Stomach (tissue), 9 donors: ENCODE results near the gene UBE2D4. TPM values are rescaled to one million over a fixed set of nuclear protein-coding genes. Genes with fewer than 3 reads are reported as not detected.

Experiments used
- DNase-seq, 2 donors: peaks; one replicate each; pipeline versions ENCODE4 v3.0.0 to v3.0.0-alpha.2; 2013 to 2019
- H3K27ac ChIP-seq, 5 donors: fragments of 200-600 bp in 4 of 5; sonication (generic) in 4 of 5; one replicate each; pipeline ENCODE4 v1.5.1; 2013 to 2019; ENCODE audit warnings: mild to moderate bottlenecking in 1 of 5, moderate library complexity in 1 of 5
- H3K27me3 ChIP-seq, 3 donors: fragments of 200-600 bp; sonication (generic); one replicate each; pipeline ENCODE4 v1.5.1; 2017 to 2019; ENCODE audit warnings: mixed run types in 1 of 3
- H3K36me3 ChIP-seq, 4 donors: fragments of 200-600 bp; sonication (generic); 1 replicate in 3 of 4; 2 replicates in 1 of 4; pipeline ENCODE4 v1.5.1; 2016 to 2019
- H3K4me1 ChIP-seq, 4 donors: fragments of 200-600 bp; sonication (generic); one replicate each; pipeline ENCODE4 v1.5.1; 2016 to 2019
- H3K4me3 ChIP-seq, 4 donors: fragments of 200-600 bp; sonication (generic) in 3 of 4; one replicate each; pipeline ENCODE4 v1.5.1; 2016 to 2019; ENCODE audit warnings: mild to moderate bottlenecking in 1 of 4
- H3K9me3 ChIP-seq, 4 donors: fragments of 200-600 bp; sonication (generic); one replicate each; pipeline ENCODE4 v1.5.1; 2016 to 2019
- EP300 ChIP-seq: sonication (generic); formaldehyde crosslinking; IDR thresholded peaks from one replicate; pipeline ENCODE4 v1.6.1; 2017; ENCODE audit warnings: antibody characterized with exemption
- POLR2A ChIP-seq, 4 donors: fragments of 450-650 bp; IDR thresholded peaks; one replicate each; pipeline ENCODE4 v1.6.1; 2016; ENCODE audit warnings: antibody characterized with exemption in 4 of 4, control low read depth in 2 of 4, mild to moderate bottlenecking in 1 of 4, moderate library complexity in 1 of 4
- POLR2AphosphoS5 ChIP-seq, 3 donors: sonication (generic); formaldehyde crosslinking; IDR thresholded peaks; one replicate each; pipeline ENCODE4 v1.6.1; 2016; ENCODE audit warnings: antibody characterized with exemption in 3 of 3
- WGBS, 5 donors: extraction: QIAGEN DNeasy Blood & Tissue Kit in 3 of 5; methylation state at CpG; one replicate each; pipeline versions ENCODE4 v1.1.5 to v1.1.7; 2013 to 2018; 5-methylcytosine and 5-hydroxymethylcytosine counted together
- intact Hi-C: fragments of 100-400 bp; cut with DNase I; formaldehyde crosslinking; loops from one replicate; pipeline ENCODE4 v1.15.1; 2023; ENCODE audit warnings: low total_unique reads
- polyA plus RNA-seq, 3 donors: library from polyadenylated mRNA; stranded (reverse); fragments of 200-250 nt; gene quantifications; one replicate each; pipeline ENCODE4 v1.2.3, GENCODE V29; 2013
- total RNA-seq, 5 donors: library from RNA; depleted of rRNA; stranded (reverse); fragments of >200 nt; gene quantifications; one replicate each; pipeline versions ENCODE4 v1.1.0 to v1.2.3, GENCODE V29; 2014 to 2016
- TF ChIP-seq, protein P1 (sequence below), 7 experiments: fragments of 450-650 bp in 4 of 7; fragments of 200-600 bp in 3 of 7; sonication (generic) in 3 of 7; IDR thresholded peaks; one replicate each; pipeline ENCODE4 v1.5.1; 2016 to 2019; ENCODE audit warnings: antibody characterized with exemption in 7 of 7, control low read depth in 2 of 7, mild to moderate bottlenecking in 1 of 7
- donor health status: healthy with polysubstance abuse.
- donor health status: Bipolar disorder and iron deficiency.
- donor health status: healthy.

The UBE2D4 gene
- total and polyA plus RNA-seq, 8 donors: 0.58 to 51.8 (median 10.9) TPM; not detected in 1

DNA sequence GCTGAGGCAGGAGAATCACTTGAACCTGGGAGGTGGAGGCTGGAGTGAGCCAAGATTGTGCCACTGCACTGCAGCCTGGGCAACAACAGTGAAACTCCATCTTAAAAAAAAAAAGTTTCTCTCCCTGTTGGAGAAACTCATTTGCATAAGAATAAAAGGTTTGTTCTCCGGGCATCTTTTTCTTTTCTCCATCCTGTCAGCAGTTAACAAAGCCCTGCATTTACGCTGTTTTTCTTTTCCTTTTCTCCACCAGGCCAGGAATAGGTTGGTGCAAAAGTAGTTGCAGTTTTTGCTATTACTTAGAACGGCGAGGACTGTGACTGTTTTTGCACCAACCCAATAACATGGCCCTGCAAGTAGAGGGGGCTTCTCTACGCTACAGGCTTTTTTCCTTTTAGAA, 10.3 kb upstream of the UBE2D4 start:
- intact Hi-C loops: no loop called here
- TF ChIP-seq POLR2A (IDR thresholded peaks at IDR 0.05) (no peak), POLR2AphosphoS5 (IDR thresholded peaks at IDR 0.05) (no peak)
- WGBS, 5 donors: 92 to 98% (median 97%) methylated on average over 5 of the region's 5 CpGs

DNA sequence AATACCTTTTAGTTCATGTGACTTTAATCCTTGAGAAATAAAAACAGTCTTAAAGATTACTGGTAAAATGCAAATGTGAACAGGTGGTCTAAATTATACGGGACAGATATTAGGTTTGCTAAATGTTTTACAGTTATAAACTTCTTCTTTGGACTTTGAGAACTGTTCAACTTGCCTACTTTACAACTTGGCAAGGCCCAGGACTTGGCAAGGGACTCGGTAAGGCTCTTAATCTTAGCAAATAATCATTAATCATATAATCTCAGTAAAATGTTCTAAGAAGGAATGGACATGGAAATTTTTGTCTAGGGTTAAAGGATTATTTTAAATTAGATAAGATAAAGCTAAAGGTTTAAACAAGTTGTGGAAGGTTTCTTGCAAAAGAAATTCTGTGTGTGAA, 4.8 kb upstream of the UBE2D4 start:
- H3K27ac ChIP-seq: no peak overlapping the region
- intact Hi-C loops: no loop called here
- 16 to 35% (median 22%) methylated on average over 2 of the region's 2 CpGs for WGBS, 5 donors

More for the DNA sequence above, 10.3 kb upstream of the UBE2D4 start:
- Histone ChIP-seq H3K4me3 (no peak overlapping the region), H3K36me3 (peaks cover 0 to 7% (median 2%) of the 10 kb centered on the region in 4 donors), H3K27me3 (no peaks in the 10 kb centered on the region), H3K27ac (no peak overlapping the region), H3K4me1 (peaks cover 0 to 1% (median 0%) of the 10 kb centered on the region in 4 donors), H3K9me3 (no peaks in the 10 kb centered on the region)
- no peak for DNase-seq

DNA sequence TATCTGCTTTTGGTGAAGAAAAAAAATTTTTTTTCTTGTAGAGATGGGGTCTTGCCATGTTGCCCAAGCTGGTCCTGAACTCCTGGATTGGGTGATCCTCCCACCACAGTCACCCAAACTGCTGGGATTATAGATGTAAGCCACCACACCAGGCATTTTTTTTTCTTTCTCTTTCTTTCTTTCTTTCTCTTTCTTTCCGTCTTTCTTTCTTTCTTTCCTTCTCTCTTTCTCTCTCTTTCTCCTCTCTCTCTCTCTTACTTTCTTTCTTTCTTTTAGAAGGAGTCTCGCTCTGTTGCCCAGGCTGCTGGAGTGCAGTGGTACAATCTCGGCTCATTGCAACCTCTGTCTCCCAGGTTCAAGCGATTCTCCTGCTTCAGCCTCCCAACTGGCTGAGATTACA, 3.5 kb upstream of the UBE2D4 start:
- peaks cover 0 to 7% (median 2%) of the 10 kb centered on the region in 4 donors for H3K36me3 ChIP-seq
- H3K27ac ChIP-seq: no peak overlapping the region
- intact Hi-C loops: no loop called here
- no peaks in the 10 kb centered on the region for H3K9me3 ChIP-seq
- TF ChIP-seq, protein P1, sequence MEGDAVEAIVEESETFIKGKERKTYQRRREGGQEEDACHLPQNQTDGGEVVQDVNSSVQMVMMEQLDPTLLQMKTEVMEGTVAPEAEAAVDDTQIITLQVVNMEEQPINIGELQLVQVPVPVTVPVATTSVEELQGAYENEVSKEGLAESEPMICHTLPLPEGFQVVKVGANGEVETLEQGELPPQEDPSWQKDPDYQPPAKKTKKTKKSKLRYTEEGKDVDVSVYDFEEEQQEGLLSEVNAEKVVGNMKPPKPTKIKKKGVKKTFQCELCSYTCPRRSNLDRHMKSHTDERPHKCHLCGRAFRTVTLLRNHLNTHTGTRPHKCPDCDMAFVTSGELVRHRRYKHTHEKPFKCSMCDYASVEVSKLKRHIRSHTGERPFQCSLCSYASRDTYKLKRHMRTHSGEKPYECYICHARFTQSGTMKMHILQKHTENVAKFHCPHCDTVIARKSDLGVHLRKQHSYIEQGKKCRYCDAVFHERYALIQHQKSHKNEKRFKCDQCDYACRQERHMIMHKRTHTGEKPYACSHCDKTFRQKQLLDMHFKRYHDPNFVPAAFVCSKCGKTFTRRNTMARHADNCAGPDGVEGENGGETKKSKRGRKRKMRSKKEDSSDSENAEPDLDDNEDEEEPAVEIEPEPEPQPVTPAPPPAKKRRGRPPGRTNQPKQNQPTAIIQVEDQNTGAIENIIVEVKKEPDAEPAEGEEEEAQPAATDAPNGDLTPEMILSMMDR (IDR thresholded peaks at IDR 0.05): no peak
- TF ChIP-seq EP300 (no peak), POLR2A (IDR thresholded peaks at IDR 0.05) (no peak), POLR2AphosphoS5 (IDR thresholded peaks at IDR 0.05) (no peak)
- 93 to 97% (median 96%) methylated on average over 4 of the region's 4 CpGs for WGBS, 5 donors
- H3K4me3 ChIP-seq: no peak overlapping the region
- DNase-seq: no peak
- H3K27me3 ChIP-seq: no peaks in the 10 kb centered on the region
- H3K4me1 ChIP-seq: peaks cover 10 to 28% (median 21%) of the 10 kb centered on the region in 4 donors

More for the DNA sequence above, 4.8 kb upstream of the UBE2D4 start:
- peak in 1 of 2 donors; percentile 73 for DNase-seq
- no peak for TF ChIP-seq EP300
- TF ChIP-seq POLR2AphosphoS5 (IDR thresholded peaks at IDR 0.05): no peak
- TF ChIP-seq POLR2A (IDR thresholded peaks at IDR 0.05): no peak
- TF ChIP-seq, protein P1 (IDR thresholded peaks at IDR 0.05): no peak
- H3K4me3 ChIP-seq: no peak overlapping the region
- H3K27me3 ChIP-seq: no peaks in the 10 kb centered on the region
- no peaks in the 10 kb centered on the region for H3K9me3 ChIP-seq
- H3K36me3 ChIP-seq: peaks cover 0 to 7% (median 2%) of the 10 kb centered on the region in 4 donors
- H3K4me1 ChIP-seq: peaks cover 8 to 19% (median 11%) of the 10 kb centered on the region in 4 donors

DNA sequence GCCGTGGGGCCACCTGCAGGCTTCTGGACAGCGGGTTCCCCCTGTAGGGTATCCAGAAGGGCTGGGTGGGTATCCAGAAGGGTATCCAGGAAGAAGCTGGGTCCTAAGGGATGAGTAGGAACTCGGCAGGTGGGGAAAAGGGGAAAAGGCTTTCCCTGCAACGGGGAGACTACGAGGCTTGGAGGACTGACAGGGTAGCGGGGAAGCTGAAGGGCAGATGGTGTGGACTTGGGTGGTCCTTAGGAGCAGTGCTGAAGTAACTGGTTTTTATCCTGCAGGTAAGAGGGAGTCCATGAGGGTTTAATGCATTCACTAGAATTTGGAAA, 525 bp downstream of the UBE2D4 start:
- 1 to 3% (median 2%) methylated on average over 6 of the region's 6 CpGs for WGBS, 5 donors
- intact Hi-C loops: no loop called here
- Histone ChIP-seq H3K9me3 (no peaks in the 10 kb centered on the region), H3K27ac (peak overlapping the region; percentile 92 to 98 (median 95)), H3K27me3 (no peaks in the 10 kb centered on the region), H3K4me1 (peaks cover 10 to 24% (median 19%) of the 10 kb centered on the region in 4 donors), H3K4me3 (peak overlapping the region; percentile 55 to 68 (median 64)), H3K36me3 (no peaks in the 10 kb centered on the region)
- no peak for TF ChIP-seq POLR2AphosphoS5 (IDR thresholded peaks at IDR 0.05)
- TF ChIP-seq, protein P1 (IDR thresholded peaks at IDR 0.05): peak in 1 of 7 experiments; percentile 19
- no peak for DNase-seq

DNA sequence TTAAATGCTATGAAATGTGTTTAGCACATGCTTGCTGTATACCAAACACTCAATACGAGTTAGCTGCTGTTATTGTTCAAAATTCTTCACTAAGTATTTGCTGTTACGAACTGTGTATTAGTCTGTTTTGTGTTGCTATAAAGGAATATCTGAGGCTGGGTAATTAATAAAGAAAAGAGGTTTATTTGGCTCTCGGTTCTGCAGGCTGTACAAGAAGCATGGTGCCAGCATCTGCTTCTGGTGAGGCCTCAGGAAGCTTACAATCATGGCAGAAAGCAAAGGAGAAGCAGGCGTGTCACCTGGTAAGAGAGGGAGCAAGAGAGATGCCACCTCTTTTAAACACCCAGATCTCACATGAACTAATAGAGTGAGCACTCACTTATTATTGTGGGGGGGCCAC, 1.6 kb downstream of the UBE2D4 start:
- WGBS, 5 donors: 96 to 98% (median 97%) methylated on average over 4 of the region's 4 CpGs
- no peak for DNase-seq
- intact Hi-C loops: no loop called here
- Histone ChIP-seq H3K4me1 (peaks cover 10 to 24% (median 18%) of the 10 kb centered on the region in 4 donors), H3K27me3 (no peaks in the 10 kb centered on the region), H3K36me3 (no peaks in the 10 kb centered on the region), H3K27ac (no peak overlapping the region), H3K4me3 (no peak overlapping the region), H3K9me3 (no peaks in the 10 kb centered on the region)
- no peak for TF ChIP-seq POLR2AphosphoS5 (IDR thresholded peaks at IDR 0.05)
- no peak for TF ChIP-seq POLR2A (IDR thresholded peaks at IDR 0.05)
- TF ChIP-seq, protein P1 (IDR thresholded peaks at IDR 0.05): no peak
- no peak for TF ChIP-seq EP300
